Activated B cell treated with CpG ODN at 0.5 μM for 24 hours (primary cell): Measurements from ENCODE around the gene LZTFL1. TPM values are rescaled to one million over a fixed set of nuclear protein-coding genes. Genes with fewer than 3 reads are reported as not detected.

Source experiments
- ATAC-seq: fragments of 200-7000 bp; cut with Tn5 transposase; one replicate; pipeline ENCODE4 v1.10.0; 2021; ENCODE audit warnings: low read depth, mild to moderate bottlenecking, moderate library complexity
- CTCF ChIA-PET: fragments of 350-600 bp; sonication (Branson Sonifier 250); formaldehyde crosslinking; loops from one replicate; lab custom pipeline; 2021; ENCODE audit warnings: antibody characterized with exemption; lab: Charles Lee
- POLR2A ChIA-PET: fragments of 350-600 bp; sonication (Branson Sonifier 250); formaldehyde crosslinking; loops from one replicate; lab custom pipeline; 2021; ENCODE audit warnings: antibody characterized with exemption; lab: Charles Lee
- DNase-seq: peaks from one replicate; pipeline ENCODE4 v3.0.0; 2022
- H3K27ac Mint-ChIP-seq: one replicate; pipeline ENCODE4 v1.8.0; 2020; ENCODE audit warnings: mixed read lengths
- H3K27me3 Mint-ChIP-seq: one replicate; pipeline ENCODE4 v1.8.0; 2021; ENCODE audit warnings: mixed read lengths
- H3K36me3 Mint-ChIP-seq: one replicate; pipeline ENCODE4 v1.8.0; 2021; ENCODE audit warnings: low read depth, mixed read lengths
- H3K4me1 Mint-ChIP-seq: one replicate; pipeline ENCODE4 v1.8.0; 2021; ENCODE audit warnings: mixed read lengths
- H3K4me3 Mint-ChIP-seq: one replicate; pipeline ENCODE4 v1.8.0; 2020; ENCODE audit warnings: mild to moderate bottlenecking, mixed read lengths
- H3K9me3 Mint-ChIP-seq: one replicate; pipeline ENCODE4 v1.8.0; 2020; ENCODE audit warnings: mixed read lengths
- CTCF ChIP-seq: fragments of 200-600 bp; IDR thresholded peaks from one replicate; pipeline ENCODE4 v1.8.0; 2022; ENCODE audit warnings: antibody characterized with exemption, mild to moderate bottlenecking
- intact Hi-C: fragments of 100-400 bp; cut with micrococcal nuclease; formaldehyde crosslinking; loops from one replicate; pipeline ENCODE4 v1.15.1; 2024
- total RNA-seq: library from RNA; stranded (reverse); gene quantifications from 2 replicates; pipeline ENCODE4 v1.2.3, GENCODE V29; 2022

LZTFL1 gene
- total RNA-seq, 1 donor from 2014 or later, result 12.6 TPM

DNA sequence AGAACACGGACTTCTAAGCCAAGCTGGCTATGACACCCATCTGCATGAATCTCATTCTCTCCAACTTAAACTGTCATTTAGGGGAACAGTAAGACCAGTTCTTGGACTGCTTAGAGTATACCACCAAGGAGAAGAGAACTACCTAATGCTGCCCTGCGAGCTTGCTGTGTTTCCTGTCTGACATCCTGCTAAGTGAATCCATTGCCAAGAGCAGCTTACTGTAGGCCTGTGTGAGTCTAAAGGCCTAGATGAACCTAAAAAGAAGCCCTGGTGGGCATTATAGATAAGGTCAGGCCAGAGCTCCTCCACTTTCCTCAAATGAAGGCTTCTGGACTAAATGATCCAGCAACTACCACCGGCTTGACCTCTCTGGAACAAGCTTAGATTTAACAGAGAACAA, 15.0 kb downstream of the LZTFL1 start:
- H3K36me3 Mint-ChIP-seq, result peaks cover 66% of the 10 kb centered on the region
- ChIA-PET POLR2A (no interaction called here), CTCF (interaction anchor here (0.9 kb wide), 1 partner anchor 66 kb away, joined by 3 read pairs; no protein-coding TSS in a partner anchor)
- ATAC-seq (no peak), DNase-seq (no peak)
- no peaks in the 10 kb centered on the region for H3K4me1 Mint-ChIP-seq
- H3K27me3 Mint-ChIP-seq, result no peaks in the 10 kb centered on the region
- no peak overlapping the region for H3K27ac Mint-ChIP-seq
- TF ChIP-seq CTCF, result no peak
- no peaks in the 10 kb centered on the region for H3K9me3 Mint-ChIP-seq
- H3K4me3 Mint-ChIP-seq, result no peak overlapping the region
- intact Hi-C loops, result no loop called here

GRCh38 chr3:45826321-45826720, 15.6 kb downstream of the LZTFL1 start:
- no peak for DNase-seq
- no peaks in the 10 kb centered on the region for H3K9me3 Mint-ChIP-seq
- H3K36me3 Mint-ChIP-seq, result peaks cover 65% of the 10 kb centered on the region
- no peak for ATAC-seq
- no peaks in the 10 kb centered on the region for H3K27me3 Mint-ChIP-seq
- H3K4me3 Mint-ChIP-seq, result no peak overlapping the region
- no peak for TF ChIP-seq CTCF
- intact Hi-C loops, result no loop called here
- H3K27ac Mint-ChIP-seq, result no peak overlapping the region
- ChIA-PET CTCF (interaction anchor here (0.9 kb wide), 1 partner anchor 66 kb away, joined by 3 read pairs; no protein-coding TSS in a partner anchor), POLR2A (no interaction called here)
- no peaks in the 10 kb centered on the region for H3K4me1 Mint-ChIP-seq

GRCh38 chr3:45821127-45821526, 20.8 kb downstream of the LZTFL1 start:
- intact Hi-C loops, result no loop called here
- ChIA-PET CTCF (interaction anchor here (1.1 kb wide), 1 partner anchor 161 kb away, joined by 3 read pairs; no protein-coding TSS in a partner anchor), POLR2A (no interaction called here)
- peaks cover 34% of the 10 kb centered on the region for H3K36me3 Mint-ChIP-seq
- no peak overlapping the region for H3K4me3 Mint-ChIP-seq
- no peak overlapping the region for H3K27ac Mint-ChIP-seq
- H3K4me1 Mint-ChIP-seq, result peaks cover 7% of the 10 kb centered on the region
- no peaks in the 10 kb centered on the region for H3K27me3 Mint-ChIP-seq
- TF ChIP-seq CTCF, result no peak
- peaks cover 4% of the 10 kb centered on the region for H3K9me3 Mint-ChIP-seq
- DNase-seq, result no peak
- ATAC-seq, result no peak

- no peak for TF ChIP-seq CTCF
- peaks cover 4% of the 10 kb centered on the region for H3K9me3 Mint-ChIP-seq
- POLR2A ChIA-PET, result no interaction called here
- ATAC-seq, result no peak
- no peak for DNase-seq
- CTCF ChIA-PET, result no interaction called here
- intact Hi-C loops, result no loop called here
- H3K27me3 Mint-ChIP-seq, result no peaks in the 10 kb centered on the region
- H3K4me1 Mint-ChIP-seq, result peaks cover 17% of the 10 kb centered on the region
- no peak overlapping the region for H3K4me3 Mint-ChIP-seq
- peaks cover 23% of the 10 kb centered on the region for H3K36me3 Mint-ChIP-seq
- H3K27ac Mint-ChIP-seq, result no peak overlapping the region
These were observed 22.4 kb downstream of the LZTFL1 start for GRCh38 chr3:45819543-45819942.

DNA sequence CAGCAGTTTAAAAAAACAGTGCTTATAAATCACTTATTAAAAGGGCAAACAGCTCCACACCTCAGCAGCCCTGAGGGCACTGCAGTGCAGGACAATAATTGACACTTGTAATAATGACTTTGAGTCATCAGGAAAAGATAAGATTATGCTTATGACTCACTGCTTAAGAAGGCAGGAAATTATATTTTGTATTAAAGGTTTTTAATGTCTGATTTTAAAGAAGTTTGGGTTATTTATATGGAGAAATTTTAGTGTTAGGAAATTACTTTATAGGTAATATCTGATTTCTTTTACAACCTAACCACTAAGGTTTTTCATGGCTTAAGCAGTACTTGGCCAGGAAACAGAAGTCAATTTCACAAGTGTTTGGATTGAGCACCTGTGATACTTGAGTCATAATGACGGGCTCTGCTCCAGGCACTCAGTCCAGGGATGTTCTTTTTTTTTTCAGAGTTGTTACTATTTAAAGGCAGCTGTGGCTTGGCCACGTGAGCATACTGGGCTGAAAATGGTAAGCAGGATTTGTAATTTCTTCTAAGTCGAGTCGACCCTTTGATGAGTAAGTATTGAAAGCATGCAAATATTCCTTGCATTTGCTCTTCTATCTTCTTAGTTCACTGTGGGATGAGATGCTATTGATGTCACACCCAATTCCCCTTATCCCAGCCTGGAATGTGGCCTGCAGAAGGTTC, 23.9 kb downstream of the LZTFL1 start:
- intact Hi-C loops, result no loop called here
- CTCF ChIA-PET, result no interaction called here
- no peak overlapping the region for H3K27ac Mint-ChIP-seq
- peaks cover 4% of the 10 kb centered on the region for H3K9me3 Mint-ChIP-seq
- H3K4me3 Mint-ChIP-seq, result no peak overlapping the region
- H3K4me1 Mint-ChIP-seq, result peaks cover 23% of the 10 kb centered on the region
- POLR2A ChIA-PET, result no interaction called here
- H3K27me3 Mint-ChIP-seq, result no peaks in the 10 kb centered on the region
- DNase-seq (no peak), ATAC-seq (no peak)
- peaks cover 17% of the 10 kb centered on the region for H3K36me3 Mint-ChIP-seq
- no peak for TF ChIP-seq CTCF
